GM12878 (cell line): ENCODE results near the gene BRME1. TPM values are rescaled to one million over a fixed set of nuclear protein-coding genes. Genes with fewer than 3 reads are reported as not detected.
A peak's percentile ranks its signal among the peaks of the same experiment; 100 is the strongest.

ENCODE experiments used
- ASH2L ChIP-seq: fragments of 300-600, 200-600 bp; sonication (generic); IDR thresholded peaks from 2 replicates; pipeline ENCODE4 v1.6.1; 2017; ENCODE audit warnings: low read depth, mild to moderate bottlenecking, borderline replicate concordance
- ATF7 ChIP-seq: fragments of 450-650 bp; IDR thresholded peaks from 2 replicates; pipeline ENCODE4 v1.6.1; 2016; ENCODE audit warnings: low read depth, mild to moderate bottlenecking
- BACH1 ChIP-seq: fragments of 450-650 bp; IDR thresholded peaks from 2 replicates; pipeline ENCODE4 v1.6.1; 2017; ENCODE audit warnings: mild to moderate bottlenecking, borderline replicate concordance
- CHD4 ChIP-seq: fragments of 200-600 bp; sonication (generic); IDR thresholded peaks from 2 replicates; pipeline ENCODE4 v1.6.1; 2016; ENCODE audit warnings: mild to moderate bottlenecking
- EZH2 ChIP-seq: IDR thresholded peaks from 2 replicates; pipeline ENCODE4 v1.6.1; 2012; ENCODE audit warnings: low read depth, mild to moderate bottlenecking, control low read depth, inconsistent platforms, low read length, borderline replicate concordance; ENCODE audit not compliant: control insufficient read depth
- FOXM1 ChIP-seq: IDR thresholded peaks from 2 replicates; pipeline ENCODE4 v1.6.1; 2012; ENCODE audit warnings: low read depth, mild to moderate bottlenecking, inconsistent platforms, low read length, moderate library complexity
- IRF4 ChIP-seq: IDR thresholded peaks from 2 replicates; pipeline ENCODE4 v1.6.1; 2011; ENCODE audit warnings: low read depth, low read length
- MEF2B ChIP-seq: fragments of 450-650 bp; IDR thresholded peaks from 2 replicates; pipeline ENCODE4 v1.6.1; 2018; ENCODE audit warnings: mild to moderate bottlenecking, moderate library complexity; ENCODE audit not compliant: partially characterized antibody, poor library complexity, severe bottlenecking
- SIX5 ChIP-seq: IDR thresholded peaks from 2 replicates; pipeline ENCODE4 v1.6.1; 2011; ENCODE audit warnings: mild to moderate bottlenecking, low read depth, low read length, moderate library complexity; ENCODE audit not compliant: severe bottlenecking
- TCF12 ChIP-seq: IDR thresholded peaks from 2 replicates; pipeline ENCODE4 v1.6.1; 2011; ENCODE audit warnings: low read depth, mild to moderate bottlenecking, low read length
- ZNF24 ChIP-seq: fragments of 450-650 bp; IDR thresholded peaks from 2 replicates; pipeline ENCODE4 v1.6.1; 2017; ENCODE audit warnings: antibody characterized with exemption, mild to moderate bottlenecking
- polyA plus RNA-seq, 11 experiments: library from polyadenylated mRNA; depleted of rRNA in 4 of 11; unstranded in 6 of 11; stranded (reverse) in 5 of 11; fragments of >200 nt; fragmentation: Nextera tagmentation in 4 of 11; fragmentation: Illumina TruSeq in 1 of 11; extraction: Ambion mirVana in 4 of 11; extraction: Trizol in 1 of 11; gene quantifications; 1 replicate in 1 of 11; 2 replicates in 10 of 11; pipeline versions ENCODE4 v1.2.1 to v1.2.3, GENCODE V29; 2011 to 2016; ENCODE audit warnings: inconsistent platforms in 2 of 11, missing spikeins in 2 of 11, low read depth in 1 of 11
- total RNA-seq, 4 experiments: library from RNA; depleted of rRNA in 3 of 4; stranded (reverse); fragments of >200 nt in 3 of 4; fragmentation: Illumina TruSeq in 1 of 4; extraction: Trizol in 1 of 4; gene quantifications; 2 replicates each; pipeline versions ENCODE4 v1.2.1 to v1.2.3, GENCODE V29; 2013 to 2021
- TF ChIP-seq, protein P1 (sequence below): fragments of 450-650 bp; IDR thresholded peaks from 2 replicates; pipeline ENCODE4 v1.6.1; 2018; ENCODE audit warnings: borderline replicate concordance, mild to moderate bottlenecking; ENCODE audit not compliant: partially characterized antibody
- TF ChIP-seq, protein P2 (sequence below): fragments of 450-650 bp; IDR thresholded peaks from 2 replicates; pipeline ENCODE4 v1.6.1; 2017; ENCODE audit warnings: antibody characterized with exemption, mild to moderate bottlenecking, moderate library complexity

The BRME1 gene
- total and polyA plus RNA-seq, 10 of the 15 experiments (the other 5 are each of a cell fraction or from before 2014, with no cell fraction given): 0.07 to 2.2 (median 1.1) TPM; not detected in 1

DNA sequence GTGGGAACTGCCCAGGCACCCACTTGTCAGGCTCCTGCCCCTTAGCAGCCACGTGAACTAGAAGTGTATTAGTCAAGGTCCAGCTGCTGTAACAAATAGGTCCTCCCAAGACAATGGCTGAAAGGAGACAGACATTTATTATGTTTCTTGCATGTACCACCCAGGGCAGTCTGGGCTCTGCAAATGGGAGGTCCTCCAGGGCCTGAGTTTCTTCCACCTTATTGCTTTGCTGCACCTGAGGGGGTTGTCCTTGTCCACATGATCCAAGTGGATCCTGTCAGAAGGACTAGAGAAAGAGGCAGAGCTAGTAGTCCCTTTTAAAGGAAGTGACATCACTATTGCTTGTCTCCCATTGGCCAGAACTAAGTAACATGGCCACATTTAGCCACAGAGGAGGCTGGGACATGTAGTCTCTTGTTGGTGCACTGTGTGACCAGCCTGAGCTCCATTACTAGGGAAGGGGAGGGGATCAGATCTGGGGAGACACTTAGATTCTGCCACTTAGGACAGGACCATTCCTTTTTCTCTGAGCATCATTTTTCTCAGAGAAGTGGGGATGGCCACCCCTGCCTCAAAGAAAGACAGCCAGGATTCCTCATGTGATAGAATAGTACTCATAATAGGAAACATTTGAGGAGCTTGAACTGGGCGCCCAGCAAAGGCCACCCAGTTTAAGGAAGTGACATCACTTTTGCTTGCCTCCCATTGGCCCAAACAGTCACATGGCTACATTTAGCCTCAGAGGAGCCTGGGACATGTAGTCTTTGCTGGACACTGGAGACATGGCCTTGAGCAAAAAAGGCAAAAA lies 15.2 kb upstream of the BRME1 start (continued):
- TF ChIP-seq MEF2B: no peak
- TF ChIP-seq ZNF24: no peak
- TF ChIP-seq SIX5: peak; percentile 80
- no peak for TF ChIP-seq IRF4
- TF ChIP-seq TCF12: no peak
- no peak for TF ChIP-seq EZH2
- TF ChIP-seq CHD4: no peak
- peak; percentile 52 for TF ChIP-seq ATF7
- no peak for TF ChIP-seq FOXM1
- TF ChIP-seq BACH1: no peak
- no peak for TF ChIP-seq ASH2L
- TF ChIP-seq, protein P1, sequence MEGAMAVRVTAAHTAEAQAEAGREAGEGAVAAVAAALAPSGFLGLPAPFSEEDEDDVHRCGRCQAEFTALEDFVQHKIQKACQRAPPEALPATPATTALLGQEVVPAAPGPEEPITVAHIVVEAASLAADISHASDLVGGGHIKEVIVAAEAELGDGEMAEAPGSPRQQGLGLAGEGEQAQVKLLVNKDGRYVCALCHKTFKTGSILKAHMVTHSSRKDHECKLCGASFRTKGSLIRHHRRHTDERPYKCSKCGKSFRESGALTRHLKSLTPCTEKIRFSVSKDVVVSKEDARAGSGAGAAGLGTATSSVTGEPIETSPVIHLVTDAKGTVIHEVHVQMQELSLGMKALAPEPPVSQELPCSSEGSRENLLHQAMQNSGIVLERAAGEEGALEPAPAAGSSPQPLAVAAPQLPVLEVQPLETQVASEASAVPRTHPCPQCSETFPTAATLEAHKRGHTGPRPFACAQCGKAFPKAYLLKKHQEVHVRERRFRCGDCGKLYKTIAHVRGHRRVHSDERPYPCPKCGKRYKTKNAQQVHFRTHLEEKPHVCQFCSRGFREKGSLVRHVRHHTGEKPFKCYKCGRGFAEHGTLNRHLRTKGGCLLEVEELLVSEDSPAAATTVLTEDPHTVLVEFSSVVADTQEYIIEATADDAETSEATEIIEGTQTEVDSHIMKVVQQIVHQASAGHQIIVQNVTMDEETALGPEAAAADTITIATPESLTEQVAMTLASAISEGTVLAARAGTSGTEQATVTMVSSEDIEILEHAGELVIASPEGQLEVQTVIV: no peak
- TF ChIP-seq, protein P2, sequence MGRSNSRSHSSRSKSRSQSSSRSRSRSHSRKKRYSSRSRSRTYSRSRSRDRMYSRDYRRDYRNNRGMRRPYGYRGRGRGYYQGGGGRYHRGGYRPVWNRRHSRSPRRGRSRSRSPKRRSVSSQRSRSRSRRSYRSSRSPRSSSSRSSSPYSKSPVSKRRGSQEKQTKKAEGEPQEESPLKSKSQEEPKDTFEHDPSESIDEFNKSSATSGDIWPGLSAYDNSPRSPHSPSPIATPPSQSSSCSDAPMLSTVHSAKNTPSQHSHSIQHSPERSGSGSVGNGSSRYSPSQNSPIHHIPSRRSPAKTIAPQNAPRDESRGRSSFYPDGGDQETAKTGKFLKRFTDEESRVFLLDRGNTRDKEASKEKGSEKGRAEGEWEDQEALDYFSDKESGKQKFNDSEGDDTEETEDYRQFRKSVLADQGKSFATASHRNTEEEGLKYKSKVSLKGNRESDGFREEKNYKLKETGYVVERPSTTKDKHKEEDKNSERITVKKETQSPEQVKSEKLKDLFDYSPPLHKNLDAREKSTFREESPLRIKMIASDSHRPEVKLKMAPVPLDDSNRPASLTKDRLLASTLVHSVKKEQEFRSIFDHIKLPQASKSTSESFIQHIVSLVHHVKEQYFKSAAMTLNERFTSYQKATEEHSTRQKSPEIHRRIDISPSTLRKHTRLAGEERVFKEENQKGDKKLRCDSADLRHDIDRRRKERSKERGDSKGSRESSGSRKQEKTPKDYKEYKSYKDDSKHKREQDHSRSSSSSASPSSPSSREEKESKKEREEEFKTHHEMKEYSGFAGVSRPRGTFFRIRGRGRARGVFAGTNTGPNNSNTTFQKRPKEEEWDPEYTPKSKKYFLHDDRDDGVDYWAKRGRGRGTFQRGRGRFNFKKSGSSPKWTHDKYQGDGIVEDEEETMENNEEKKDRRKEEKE: no peak
